Inferior parietal cortex (tissue), 1 donor: ENCODE results near the gene S100A10.

Source experiments
- DNase-seq: peaks from one replicate; pipeline ENCODE4 v3.0.0-alpha.2; 2016; ENCODE audit errors: extremely low spot score

S100A10 gene

DNA sequence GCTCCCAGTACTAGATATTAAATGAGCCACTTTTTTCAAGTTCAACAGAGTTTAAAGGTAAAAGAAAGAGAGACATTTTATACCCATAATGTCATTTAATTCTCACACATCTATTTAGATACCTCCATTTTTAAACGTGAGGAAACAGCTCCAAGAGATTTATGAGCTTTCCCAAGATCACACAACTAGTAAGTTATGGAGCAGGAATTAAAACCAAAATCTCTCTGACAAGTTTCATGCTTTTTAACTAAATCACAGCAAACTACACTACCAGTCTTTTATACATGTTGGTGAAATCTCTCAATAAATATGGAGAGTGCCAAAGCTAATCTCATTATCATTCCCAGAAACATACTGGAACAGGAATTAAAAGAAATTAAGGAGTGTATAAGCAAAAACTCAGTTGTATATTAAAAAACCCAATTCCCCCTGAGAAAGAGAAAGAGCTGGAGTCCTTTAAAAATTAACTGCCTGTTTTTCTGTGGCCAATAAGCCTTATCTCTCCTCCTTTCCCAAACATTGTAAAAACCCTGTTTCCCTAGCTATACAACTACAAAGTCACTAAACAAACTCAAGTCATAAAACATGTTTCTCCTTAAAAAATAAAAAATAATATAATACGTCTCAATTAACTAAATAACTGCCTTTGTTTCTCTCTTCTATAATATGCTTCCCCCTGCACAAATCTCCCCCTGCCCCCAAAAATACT, 57.6 kb downstream of the S100A10 start:
- DNase-seq, result no peak

DNA sequence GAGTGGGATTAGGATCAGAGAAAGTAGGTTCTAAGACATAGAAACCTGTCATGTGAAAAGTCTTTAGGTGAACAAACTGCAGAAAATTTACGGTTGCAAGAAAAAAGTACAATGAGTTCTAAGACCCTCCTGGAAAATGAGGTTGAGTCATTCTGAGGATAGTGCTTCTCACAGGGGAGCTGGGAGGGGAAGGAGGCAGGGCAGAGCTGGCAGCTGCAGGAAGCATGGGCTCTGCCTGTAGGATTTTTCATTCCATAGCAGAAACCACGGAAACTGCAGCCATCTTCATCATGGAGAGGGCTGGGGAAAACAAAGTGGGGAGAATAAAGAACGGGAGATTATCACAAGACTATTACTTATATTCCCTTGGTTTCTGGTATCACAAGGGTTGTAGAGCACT, 58.5 kb downstream of the S100A10 start:
- no peak for DNase-seq

DNA sequence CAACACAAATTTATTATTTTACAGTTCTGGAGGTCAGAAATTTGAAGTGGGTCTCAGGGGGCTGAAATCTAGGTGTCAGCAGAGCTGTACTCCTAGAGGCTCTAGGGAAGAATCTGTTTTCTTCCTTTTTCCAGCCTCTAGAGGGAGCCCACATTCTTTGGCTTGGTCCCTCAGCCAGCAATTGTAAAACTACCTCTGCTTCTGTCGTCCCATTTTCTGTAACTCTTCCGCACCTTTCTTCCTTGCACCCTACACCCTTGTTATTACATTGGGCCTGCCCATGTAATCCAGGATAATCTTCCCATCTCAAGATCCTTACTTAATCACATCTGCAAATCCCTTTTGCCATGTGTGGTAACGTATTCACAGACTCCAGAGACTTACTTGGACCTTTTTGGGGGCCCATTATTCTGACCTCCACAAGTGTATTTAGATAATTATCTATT, 59.6 kb downstream of the S100A10 start:
- DNase-seq, result peak; percentile 68
